Esophagus (tissue), 2 donors: Measurements from ENCODE around the gene KDM1B. TPM values are rescaled to one million over a fixed set of nuclear protein-coding genes. Genes with fewer than 3 reads are reported as not detected.

Source experiments
- H3K27ac ChIP-seq, 2 donors: one replicate each; pipeline ENCODE4 v1.5.1; 2013; ENCODE audit warnings: low read depth in 2 of 2, mild to moderate bottlenecking in 2 of 2, inconsistent platforms in 1 of 2, low read length in 1 of 2, moderate library complexity in 1 of 2
- H3K27me3 ChIP-seq, 2 donors: one replicate each; pipeline ENCODE4 v1.6.1; 2013; ENCODE audit warnings: low read length in 2 of 2, control low read depth in 1 of 2, mild to moderate bottlenecking in 1 of 2; ENCODE audit not compliant: insufficient read depth in 2 of 2, control insufficient read depth in 1 of 2
- H3K36me3 ChIP-seq, 2 donors: one replicate each; pipeline ENCODE4 v1.6.1; 2013; ENCODE audit warnings: low read length in 1 of 2; ENCODE audit not compliant: control insufficient read depth in 2 of 2, insufficient read depth in 2 of 2
- H3K4me1 ChIP-seq, 2 donors: one replicate each; pipeline ENCODE4 v1.6.1; 2013; ENCODE audit warnings: low read length in 1 of 2; ENCODE audit not compliant: control insufficient read depth in 2 of 2, insufficient read depth in 2 of 2
- H3K4me3 ChIP-seq, 2 donors: one replicate each; pipeline ENCODE4 v1.5.1; 2013; ENCODE audit warnings: low read length in 2 of 2, mild to moderate bottlenecking in 2 of 2, low read depth in 1 of 2, moderate library complexity in 1 of 2
- H3K9me3 ChIP-seq, 2 donors: one replicate each; pipeline ENCODE4 v1.6.1; 2013; ENCODE audit warnings: mild to moderate bottlenecking in 2 of 2, low read depth in 1 of 2, low read length in 1 of 2, moderate library complexity in 1 of 2; ENCODE audit not compliant: control insufficient read depth in 2 of 2, insufficient read depth in 1 of 2
- WGBS, 2 donors: extraction: QIAGEN DNeasy Blood & Tissue Kit; methylation state at CpG; one replicate each; pipeline ENCODE4 v1.1.7; 2013; 5-methylcytosine and 5-hydroxymethylcytosine counted together
- polyA plus RNA-seq, 2 donors: library from polyadenylated mRNA; stranded (reverse); fragments of 200-250 nt; gene quantifications; one replicate each; pipeline ENCODE4 v1.2.3, GENCODE V29; 2013
- donor health status: healthy with polysubstance abuse.
- donor health status: Bipolar disorder and iron deficiency.

The KDM1B gene
- polyA plus RNA-seq, 2 donors = 2.5 to 6.2 TPM

GRCh38 chr6:18126121-18126520, 29.1 kb upstream of the KDM1B start:
- Histone ChIP-seq H3K9me3 (no peaks in the 10 kb centered on the region), H3K4me1 (peaks cover 0 to 9% of the 10 kb centered on the region in 2 donors), H3K36me3 (peaks cover 0 to 2% of the 10 kb centered on the region in 2 donors), H3K27ac (no peak overlapping the region), H3K4me3 (no peak overlapping the region), H3K27me3 (no peaks in the 10 kb centered on the region)
- 62 to 64% methylated on average over 5 of the region's 5 CpGs for WGBS, 2 donors

GRCh38 chr6:18132346-18132745, 22.9 kb upstream of the KDM1B start:
- no peak overlapping the region for H3K27ac ChIP-seq
- H3K9me3 ChIP-seq = no peaks in the 10 kb centered on the region
- no peaks in the 10 kb centered on the region for H3K36me3 ChIP-seq
- no peak overlapping the region for H3K4me3 ChIP-seq
- no peaks in the 10 kb centered on the region for H3K4me1 ChIP-seq
- no peaks in the 10 kb centered on the region for H3K27me3 ChIP-seq
- WGBS, 2 donors = 94 to 98% methylated on average over 3 of the region's 3 CpGs

GRCh38 chr6:18135171-18135570, 20.1 kb upstream of the KDM1B start:
- H3K36me3 ChIP-seq = peaks cover 0 to 6% of the 10 kb centered on the region in 2 donors
- H3K9me3 ChIP-seq = no peaks in the 10 kb centered on the region
- 90 to 94% methylated on average over 2 of the region's 2 CpGs for WGBS, 2 donors
- no peak overlapping the region for H3K27ac ChIP-seq
- H3K4me1 ChIP-seq = no peaks in the 10 kb centered on the region
- no peaks in the 10 kb centered on the region for H3K27me3 ChIP-seq
- no peak overlapping the region for H3K4me3 ChIP-seq

- H3K9me3 ChIP-seq = no peaks in the 10 kb centered on the region
- WGBS, 2 donors = 94 to 96% methylated on average over 10 of the region's 10 CpGs
- H3K4me1 ChIP-seq = no peaks in the 10 kb centered on the region
- peaks cover 0 to 6% of the 10 kb centered on the region in 2 donors for H3K36me3 ChIP-seq
- H3K4me3 ChIP-seq = no peak overlapping the region
- no peaks in the 10 kb centered on the region for H3K27me3 ChIP-seq
- H3K27ac ChIP-seq = no peak overlapping the region
These were observed 19.0 kb upstream of the KDM1B start for GRCh38 chr6:18136260-18136659.

- no peak overlapping the region for H3K27ac ChIP-seq
- H3K9me3 ChIP-seq = no peaks in the 10 kb centered on the region
- no peaks in the 10 kb centered on the region for H3K4me1 ChIP-seq
- WGBS, 2 donors = 91 to 93% methylated on average over 5 of the region's 5 CpGs
- no peaks in the 10 kb centered on the region for H3K27me3 ChIP-seq
- H3K4me3 ChIP-seq = no peak overlapping the region
- peaks cover 6 to 9% of the 10 kb centered on the region in 2 donors for H3K36me3 ChIP-seq
These were observed 16.3 kb upstream of the KDM1B start for GRCh38 chr6:18138906-18139305.

- H3K27me3 ChIP-seq = no peaks in the 10 kb centered on the region
- 90 to 95% methylated on average over 6 of the region's 6 CpGs for WGBS, 2 donors
- no peaks in the 10 kb centered on the region for H3K9me3 ChIP-seq
- no peak overlapping the region for H3K4me3 ChIP-seq
- H3K27ac ChIP-seq = no peak overlapping the region
- peaks cover 6 to 9% of the 10 kb centered on the region in 2 donors for H3K36me3 ChIP-seq
- H3K4me1 ChIP-seq = no peaks in the 10 kb centered on the region
These were observed 15.1 kb upstream of the KDM1B start for GRCh38 chr6:18139935-18140621.

GRCh38 chr6:18141805-18142590, 13.2 kb upstream of the KDM1B start:
- no peaks in the 10 kb centered on the region for H3K27me3 ChIP-seq
- H3K27ac ChIP-seq = no peak overlapping the region
- no peaks in the 10 kb centered on the region for H3K4me1 ChIP-seq
- H3K9me3 ChIP-seq = no peaks in the 10 kb centered on the region
- no peak overlapping the region for H3K4me3 ChIP-seq
- H3K36me3 ChIP-seq = peaks cover 6 to 9% of the 10 kb centered on the region in 2 donors
- WGBS, 2 donors = 77 to 82% methylated on average over 13 of the region's 13 CpGs

GRCh38 chr6:18142591-18142861, 12.7 kb upstream of the KDM1B start:
- H3K4me1 ChIP-seq = no peaks in the 10 kb centered on the region

GRCh38 chr6:18147160-18147559, 8.1 kb upstream of the KDM1B start:
- WGBS, 2 donors = 60 to 69% methylated on average over 2 of the region's 2 CpGs
- Histone ChIP-seq H3K27ac (no peak overlapping the region), H3K4me1 (no peaks in the 10 kb centered on the region), H3K27me3 (no peaks in the 10 kb centered on the region), H3K4me3 (no peak overlapping the region), H3K36me3 (peaks cover 3% of the 10 kb centered on the region in 2 donors), H3K9me3 (no peaks in the 10 kb centered on the region)

More at GRCh38 chr6:18142591-18142861, 12.7 kb upstream of the KDM1B start:
- Histone ChIP-seq H3K4me3 (no peak overlapping the region), H3K36me3 (peaks cover 6 to 9% of the 10 kb centered on the region in 2 donors), H3K27ac (no peak overlapping the region), H3K27me3 (no peaks in the 10 kb centered on the region), H3K9me3 (no peaks in the 10 kb centered on the region)
- 94 to 95% methylated on average over 3 of the region's 3 CpGs for WGBS, 2 donors

GRCh38 chr6:18147616-18148015, 7.6 kb upstream of the KDM1B start:
- 95 to 99% methylated on average over 2 of the region's 2 CpGs for WGBS, 2 donors
- no peaks in the 10 kb centered on the region for H3K27me3 ChIP-seq
- H3K9me3 ChIP-seq = no peaks in the 10 kb centered on the region
- no peak overlapping the region for H3K4me3 ChIP-seq
- H3K27ac ChIP-seq = no peak overlapping the region
- H3K36me3 ChIP-seq = peaks cover 0 to 3% of the 10 kb centered on the region in 2 donors
- H3K4me1 ChIP-seq = no peaks in the 10 kb centered on the region
